Transverse colon (tissue), 4 donors: ENCODE measurements around the gene CYFIP1. TPM values are rescaled to one million over a fixed set of nuclear protein-coding genes. Genes with fewer than 3 reads are reported as not detected.

Experiments
- DNase-seq: peaks from one replicate; pipeline ENCODE4 v3.0.0-alpha.2; 2019
- H3K27ac ChIP-seq, 4 donors: fragments of 200-600 bp; sonication (generic); 2 replicates each; pipeline ENCODE4 v1.5.1; 2016 to 2018; ENCODE audit warnings: inconsistent platforms in 4 of 4
- H3K27me3 ChIP-seq: fragments of 200-600 bp; sonication (generic); 2 replicates; pipeline ENCODE4 v1.5.1; 2017; ENCODE audit warnings: inconsistent platforms
- H3K36me3 ChIP-seq, 4 donors: fragments of 200-600 bp; sonication (generic); 2 replicates each; pipeline ENCODE4 v1.5.1; 2017 to 2019; ENCODE audit warnings: inconsistent platforms in 4 of 4
- H3K4me1 ChIP-seq, 4 donors: fragments of 200-600 bp; sonication (generic); 2 replicates each; pipeline ENCODE4 v1.5.1; 2017 to 2020; ENCODE audit warnings: inconsistent platforms in 4 of 4
- H3K4me3 ChIP-seq, 4 donors: fragments of 200-600 bp; sonication (generic); 1 replicate in 1 of 4; 2 replicates in 3 of 4; pipeline versions ENCODE4 v1.5.1 to v1.6.1; 2017 to 2019; ENCODE audit warnings: inconsistent platforms in 4 of 4
- H3K9me3 ChIP-seq, 2 donors: fragments of 200-600 bp; sonication (generic); 2 replicates each; pipeline ENCODE4 v1.5.1; 2017 to 2019; ENCODE audit warnings: inconsistent platforms in 2 of 2
- EP300 ChIP-seq: sonication (generic); formaldehyde crosslinking; IDR thresholded peaks from one replicate; pipeline ENCODE4 v1.6.1; 2017; ENCODE audit warnings: antibody characterized with exemption, low read depth
- POLR2A ChIP-seq: fragments of 450-650 bp; IDR thresholded peaks from one replicate; pipeline ENCODE4 v1.6.1; 2016; ENCODE audit warnings: antibody characterized with exemption, mild to moderate bottlenecking, moderate library complexity
- POLR2AphosphoS5 ChIP-seq, 3 donors: sonication (generic); formaldehyde crosslinking; IDR thresholded peaks; one replicate each; pipeline ENCODE4 v1.6.1; 2016; ENCODE audit warnings: antibody characterized with exemption in 3 of 3
- WGBS, 2 donors: methylation state at CpG; one replicate each; pipeline ENCODE4 v1.1.5; 2018; ENCODE audit warnings: low coverage in 1 of 2; 5-methylcytosine and 5-hydroxymethylcytosine counted together
- in situ Hi-C, 4 donors: fragments of 200-750 bp; cut with MboI; loops; one replicate each; pipeline versions ENCODE4 v1.15.0 to v1.15.1; 2017; ENCODE audit warnings: low sequenced_read_pairs in 3 of 4, low pct_ligation_motif_present in 1 of 4, low pct_unique_long_range_greater_than_20kb in 1 of 4
- intact Hi-C: fragments of 100-400 bp; cut with DNase I; formaldehyde crosslinking; loops from one replicate; pipeline ENCODE4 v1.15.1; 2023; ENCODE audit warnings: low total_unique reads
- total RNA-seq, 4 donors: library from RNA; depleted of rRNA; stranded (reverse); fragments of >200 nt; gene quantifications; one replicate each; pipeline ENCODE4 v1.1.0, GENCODE V29; 2016
- TF ChIP-seq, protein P1 (sequence below), 5 experiments: fragments of 200-600 bp in 3 of 5; fragments of 450-650 bp in 2 of 5; sonication (generic) in 3 of 5; IDR thresholded peaks; 1 replicate in 2 of 5; 2 replicates in 3 of 5; pipeline ENCODE4 v1.5.1; 2016 to 2017; ENCODE audit warnings: antibody characterized with exemption in 5 of 5, inconsistent platforms in 3 of 5, mild to moderate bottlenecking in 2 of 5, moderate library complexity in 1 of 5

Gene CYFIP1
- total RNA-seq, 4 donors from 2014 or later = 63.7 to 201 (median 171) TPM

DNA sequence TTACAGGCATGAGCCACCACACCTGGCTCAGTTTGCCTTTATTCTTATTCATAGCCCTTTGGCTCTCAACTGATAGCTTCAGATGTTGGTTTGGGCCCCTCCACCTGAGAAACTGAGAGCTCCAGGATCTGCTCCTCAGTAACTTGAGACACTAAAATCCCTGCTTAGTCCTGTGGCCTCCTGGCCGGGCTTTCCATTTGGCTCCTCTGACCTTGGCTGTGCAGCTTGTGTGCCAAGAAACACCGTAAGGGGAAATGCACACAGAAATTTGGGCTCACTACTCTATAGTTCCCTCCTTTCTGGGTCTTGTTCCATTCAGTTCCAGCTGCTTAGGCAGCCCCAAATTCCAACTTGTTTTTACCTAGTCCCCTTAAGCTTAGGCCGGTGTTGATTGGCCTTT, 116.8 kb downstream of the CYFIP1 start:
- no peak overlapping the region for H3K27ac ChIP-seq
- 91% methylated on average over 3 of the region's 3 CpGs; no CpG with 5 or more reads in 1 of the 2 donors for WGBS, 2 donors
- DNase-seq = no peak
- H3K36me3 ChIP-seq = peaks cover 0 to 64% (median 17%) of the 10 kb centered on the region in 4 donors
- intact Hi-C loops = no loop called here
- no peaks in the 10 kb centered on the region for H3K4me1 ChIP-seq
- no peaks in the 10 kb centered on the region for H3K9me3 ChIP-seq
- TF ChIP-seq, protein P1, sequence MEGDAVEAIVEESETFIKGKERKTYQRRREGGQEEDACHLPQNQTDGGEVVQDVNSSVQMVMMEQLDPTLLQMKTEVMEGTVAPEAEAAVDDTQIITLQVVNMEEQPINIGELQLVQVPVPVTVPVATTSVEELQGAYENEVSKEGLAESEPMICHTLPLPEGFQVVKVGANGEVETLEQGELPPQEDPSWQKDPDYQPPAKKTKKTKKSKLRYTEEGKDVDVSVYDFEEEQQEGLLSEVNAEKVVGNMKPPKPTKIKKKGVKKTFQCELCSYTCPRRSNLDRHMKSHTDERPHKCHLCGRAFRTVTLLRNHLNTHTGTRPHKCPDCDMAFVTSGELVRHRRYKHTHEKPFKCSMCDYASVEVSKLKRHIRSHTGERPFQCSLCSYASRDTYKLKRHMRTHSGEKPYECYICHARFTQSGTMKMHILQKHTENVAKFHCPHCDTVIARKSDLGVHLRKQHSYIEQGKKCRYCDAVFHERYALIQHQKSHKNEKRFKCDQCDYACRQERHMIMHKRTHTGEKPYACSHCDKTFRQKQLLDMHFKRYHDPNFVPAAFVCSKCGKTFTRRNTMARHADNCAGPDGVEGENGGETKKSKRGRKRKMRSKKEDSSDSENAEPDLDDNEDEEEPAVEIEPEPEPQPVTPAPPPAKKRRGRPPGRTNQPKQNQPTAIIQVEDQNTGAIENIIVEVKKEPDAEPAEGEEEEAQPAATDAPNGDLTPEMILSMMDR (IDR thresholded peaks at IDR 0.05) = no peak
- TF ChIP-seq POLR2AphosphoS5 (IDR thresholded peaks at IDR 0.05) (no peak), POLR2A (no peak), EP300 (no peak)
- in situ Hi-C loops = no loop called here
- no peaks in the 10 kb centered on the region for H3K27me3 ChIP-seq
- H3K4me3 ChIP-seq = no peak overlapping the region

DNA sequence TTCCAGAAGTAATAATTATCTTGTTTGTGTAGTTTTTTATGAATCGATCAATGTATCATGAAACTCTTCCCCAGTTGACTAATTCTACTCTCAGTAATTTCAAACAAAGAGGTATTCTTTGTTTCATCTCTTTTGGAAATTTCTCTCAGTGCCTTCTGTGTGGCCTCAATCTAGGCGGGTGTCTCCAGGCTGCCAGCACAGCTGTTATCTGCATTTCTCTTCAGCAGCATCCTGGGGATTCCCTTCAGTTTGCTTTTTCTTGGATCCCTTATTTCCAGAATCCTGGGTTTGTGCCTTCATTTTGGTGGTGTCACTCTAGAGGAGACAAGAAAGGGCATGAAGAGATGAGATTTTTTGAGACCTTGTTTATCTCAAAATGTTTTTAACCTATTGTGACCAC, 119.0 kb downstream of the CYFIP1 start:
- in situ Hi-C loops = no loop called here
- Histone ChIP-seq H3K27ac (no peak overlapping the region), H3K27me3 (no peaks in the 10 kb centered on the region), H3K9me3 (no peaks in the 10 kb centered on the region), H3K4me1 (peaks cover 0 to 5% (median 0%) of the 10 kb centered on the region in 4 donors), H3K4me3 (no peak overlapping the region), H3K36me3 (peaks cover 0 to 58% (median 11%) of the 10 kb centered on the region in 4 donors)
- no peak for DNase-seq
- TF ChIP-seq EP300 (no peak), POLR2A (no peak), POLR2AphosphoS5 (IDR thresholded peaks at IDR 0.05) (no peak)
- TF ChIP-seq, protein P1 (IDR thresholded peaks at IDR 0.05) = no peak
- intact Hi-C loops = no loop called here
- WGBS, 2 donors = 82 to 89% methylated on average over 1 to 2 of the region's 2 CpGs

DNA sequence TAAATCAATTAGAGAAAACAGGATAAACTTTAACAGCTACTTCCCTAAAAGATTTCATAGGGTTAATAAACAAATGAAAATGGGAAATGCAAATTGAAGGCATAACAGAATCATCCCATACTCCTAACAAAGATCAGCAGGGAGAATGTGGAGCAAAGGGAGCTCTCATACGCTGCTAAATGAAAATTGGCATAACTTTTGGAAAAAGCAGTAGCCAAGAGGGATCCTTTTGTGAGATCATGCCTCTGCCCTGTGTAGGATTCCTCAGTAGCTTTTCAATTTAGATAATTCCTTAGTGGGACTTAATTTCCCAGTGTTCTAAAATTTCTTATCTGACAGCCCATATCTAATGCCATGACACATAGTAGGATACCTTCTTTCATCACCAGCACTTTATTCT, 123.5 kb downstream of the CYFIP1 start:
- Histone ChIP-seq H3K27me3 (no peaks in the 10 kb centered on the region), H3K27ac (no peak overlapping the region), H3K36me3 (peaks cover 0 to 77% (median 22%) of the 10 kb centered on the region in 4 donors), H3K4me3 (no peak overlapping the region), H3K4me1 (peaks cover 0 to 5% (median 0%) of the 10 kb centered on the region in 4 donors), H3K9me3 (no peaks in the 10 kb centered on the region)
- DNase-seq = no peak
- TF ChIP-seq POLR2A (no peak), POLR2AphosphoS5 (IDR thresholded peaks at IDR 0.05) (no peak), EP300 (no peak)
- TF ChIP-seq, protein P1 (IDR thresholded peaks at IDR 0.05) = no peak
- 88% methylated on average over 1 of the region's 1 CpG; no CpG with 5 or more reads in 1 of the 2 donors for WGBS, 2 donors
- in situ Hi-C loops = no loop called here
- intact Hi-C loops = no loop called here

DNA sequence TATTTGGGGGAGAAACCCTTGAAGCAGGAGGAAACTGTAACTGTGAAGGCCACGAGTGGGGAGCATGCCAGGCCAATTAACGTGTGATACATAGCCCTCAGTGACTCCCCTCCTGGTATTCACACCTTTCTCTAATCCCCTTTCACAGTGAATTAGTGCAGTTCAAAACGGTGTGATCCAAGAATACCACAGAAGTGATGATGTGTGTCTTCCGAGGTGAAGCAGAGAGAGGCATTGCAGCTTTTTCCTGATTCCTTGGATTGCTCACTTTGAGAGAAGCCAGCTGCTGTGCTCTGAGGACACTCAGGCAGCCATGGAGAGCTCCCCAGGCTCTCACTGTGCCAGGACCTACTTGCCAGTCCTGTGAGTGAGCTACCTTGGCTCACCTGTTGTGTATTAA, 124.4 kb downstream of the CYFIP1 start:
- Histone ChIP-seq H3K4me3 (no peak overlapping the region), H3K9me3 (no peaks in the 10 kb centered on the region), H3K36me3 (peaks cover 0 to 78% (median 20%) of the 10 kb centered on the region in 4 donors), H3K27ac (no peak overlapping the region), H3K4me1 (peaks cover 0 to 5% (median 0%) of the 10 kb centered on the region in 4 donors), H3K27me3 (no peaks in the 10 kb centered on the region)
- in situ Hi-C loops = no loop called here
- intact Hi-C loops = no loop called here
- 76% methylated on average over 4 of the region's 4 CpGs; no CpG with 5 or more reads in 1 of the 2 donors for WGBS, 2 donors
- DNase-seq = no peak
- no peak for TF ChIP-seq POLR2A
- TF ChIP-seq, protein P1 (IDR thresholded peaks at IDR 0.05) = no peak
- no peak for TF ChIP-seq EP300
- no peak for TF ChIP-seq POLR2AphosphoS5 (IDR thresholded peaks at IDR 0.05)
